Sigmoid colon (tissue), 7 donors: Measurements from ENCODE around the gene GGACT. TPM values are rescaled to one million over a fixed set of nuclear protein-coding genes. Genes with fewer than 3 reads are reported as not detected.

Source experiments
- DNase-seq: peaks from one replicate; pipeline ENCODE4 v3.0.0-alpha.2; 2019
- H3K27ac ChIP-seq, 4 donors: fragments of 200-600 bp; sonication (generic); one replicate each; pipeline ENCODE4 v1.5.1; 2016 to 2019; ENCODE audit warnings: mild to moderate bottlenecking in 1 of 4
- H3K27me3 ChIP-seq, 3 donors: fragments of 200-600 bp; sonication (generic); one replicate each; pipeline ENCODE4 v1.5.1; 2019; ENCODE audit warnings: mild to moderate bottlenecking in 1 of 3
- H3K36me3 ChIP-seq, 4 donors: fragments of 200-600 bp; sonication (generic); one replicate each; pipeline ENCODE4 v1.5.1; 2016 to 2019
- H3K4me1 ChIP-seq, 4 donors: fragments of 200-600 bp; sonication (generic); one replicate each; pipeline ENCODE4 v1.5.1; 2017 to 2019
- H3K4me3 ChIP-seq, 4 donors: fragments of 200-600 bp; sonication (generic); one replicate each; pipeline ENCODE4 v1.5.1; 2017 to 2019; ENCODE audit warnings: mild to moderate bottlenecking in 2 of 4, moderate library complexity in 1 of 4
- H3K9me3 ChIP-seq, 4 donors: fragments of 200-600 bp in 3 of 4; sonication (generic) in 3 of 4; one replicate each; pipeline versions ENCODE4 v1.5.1 to v1.6.1; 2013 to 2019
- CTCF ChIP-seq, 4 experiments: fragments of 450-650 bp in 3 of 4; fragments of 200-600 bp in 1 of 4; IDR thresholded peaks; one replicate each; pipeline ENCODE4 v1.5.1; 2016 to 2019; ENCODE audit warnings: antibody characterized with exemption in 4 of 4, mild to moderate bottlenecking in 3 of 4, moderate library complexity in 2 of 4
- EP300 ChIP-seq, 4 donors: sonication (generic); formaldehyde crosslinking; IDR thresholded peaks; one replicate each; pipeline ENCODE4 v1.6.1; 2017; ENCODE audit warnings: antibody characterized with exemption in 4 of 4
- POLR2A ChIP-seq, 2 donors: fragments of 450-650 bp; IDR thresholded peaks; one replicate each; pipeline ENCODE4 v1.6.1; 2016; ENCODE audit warnings: antibody characterized with exemption in 2 of 2, mild to moderate bottlenecking in 2 of 2, moderate library complexity in 2 of 2
- POLR2AphosphoS5 ChIP-seq, 4 donors: sonication (generic); formaldehyde crosslinking; IDR thresholded peaks; one replicate each; pipeline ENCODE4 v1.6.1; 2017; ENCODE audit warnings: antibody characterized with exemption in 4 of 4
- WGBS, 2 donors: extraction: QIAGEN DNeasy Blood & Tissue Kit; methylation state at CpG; one replicate each; pipeline ENCODE4 v1.1.7; 2013; 5-methylcytosine and 5-hydroxymethylcytosine counted together
- intact Hi-C: fragments of 100-400 bp; cut with DNase I; formaldehyde crosslinking; loops from one replicate; pipeline ENCODE4 v1.15.1; 2023
- polyA plus RNA-seq, 3 donors: library from polyadenylated mRNA; stranded (reverse); fragments of 200-250 nt; gene quantifications; one replicate each; pipeline ENCODE4 v1.2.3, GENCODE V29; 2013
- total RNA-seq, 4 donors: library from RNA; depleted of rRNA; stranded (reverse); fragments of >200 nt; gene quantifications; one replicate each; pipeline ENCODE4 v1.1.0, GENCODE V29; 2016
- donor health status: healthy with polysubstance abuse.
- donor health status: Bipolar disorder and iron deficiency.
- donor health status: healthy.

Gene GGACT
- total and polyA plus RNA-seq, 7 donors, result 0.99 to 3.0 (median 2.2) TPM

- no peaks in the 10 kb centered on the region for H3K9me3 ChIP-seq
- no peaks in the 10 kb centered on the region for H3K27me3 ChIP-seq
- intact Hi-C loops, result no loop called here
- 94 to 95% methylated on average over 11 of the region's 11 CpGs for WGBS, 2 donors
- H3K4me3 ChIP-seq, result no peak overlapping the region
- no peaks in the 10 kb centered on the region for H3K36me3 ChIP-seq
- no peak for DNase-seq
- no peak overlapping the region for H3K27ac ChIP-seq
- H3K4me1 ChIP-seq, result peaks cover 0 to 9% (median 0%) of the 10 kb centered on the region in 4 donors
- TF ChIP-seq EP300 (IDR thresholded peaks at IDR 0.05), result no peak
- TF ChIP-seq CTCF (IDR thresholded peaks at IDR 0.05), result no peak
- TF ChIP-seq POLR2A (IDR thresholded peaks at IDR 0.05), result no peak
- no peak for TF ChIP-seq POLR2AphosphoS5 (IDR thresholded peaks at IDR 0.05)
Measured at GRCh38 chr13:100510208-100510957, 78.2 kb downstream of the GGACT start.

GRCh38 chr13:100508996-100509395, 79.6 kb downstream of the GGACT start:
- intact Hi-C loops, result no loop called here
- Histone ChIP-seq H3K4me3 (no peak overlapping the region), H3K27ac (no peak overlapping the region), H3K4me1 (peaks cover 0 to 2% (median 0%) of the 10 kb centered on the region in 4 donors), H3K9me3 (no peaks in the 10 kb centered on the region), H3K36me3 (no peaks in the 10 kb centered on the region), H3K27me3 (no peaks in the 10 kb centered on the region)
- DNase-seq, result no peak
- WGBS, 2 donors, result 94% methylated on average over 8 of the region's 8 CpGs
- TF ChIP-seq POLR2A (IDR thresholded peaks at IDR 0.05) (no peak), EP300 (IDR thresholded peaks at IDR 0.05) (no peak), POLR2AphosphoS5 (IDR thresholded peaks at IDR 0.05) (no peak), CTCF (IDR thresholded peaks at IDR 0.05) (no peak)

- no peaks in the 10 kb centered on the region for H3K36me3 ChIP-seq
- H3K27ac ChIP-seq, result no peak overlapping the region
- no peak for TF ChIP-seq POLR2A (IDR thresholded peaks at IDR 0.05)
- TF ChIP-seq POLR2AphosphoS5 (IDR thresholded peaks at IDR 0.05), result no peak
- no peaks in the 10 kb centered on the region for H3K27me3 ChIP-seq
- intact Hi-C loops, result no loop called here
- no peak overlapping the region for H3K4me3 ChIP-seq
- H3K4me1 ChIP-seq, result no peaks in the 10 kb centered on the region
- H3K9me3 ChIP-seq, result no peaks in the 10 kb centered on the region
- DNase-seq, result no peak
- 95 to 96% methylated on average over 6 of the region's 6 CpGs for WGBS, 2 donors
Measured at GRCh38 chr13:100508455-100508854, 80.1 kb downstream of the GGACT start.

- TF ChIP-seq CTCF (IDR thresholded peaks at IDR 0.05) (no peak), EP300 (IDR thresholded peaks at IDR 0.05) (no peak), POLR2AphosphoS5 (IDR thresholded peaks at IDR 0.05) (no peak), POLR2A (IDR thresholded peaks at IDR 0.05) (no peak)
- no peak overlapping the region for H3K4me3 ChIP-seq
- intact Hi-C loops, result no loop called here
- DNase-seq, result no peak
- WGBS, 2 donors, result 49 to 60% methylated on average over 9 of the region's 9 CpGs
- H3K27ac ChIP-seq, result no peak overlapping the region
- no peaks in the 10 kb centered on the region for H3K27me3 ChIP-seq
- no peaks in the 10 kb centered on the region for H3K4me1 ChIP-seq
- no peaks in the 10 kb centered on the region for H3K9me3 ChIP-seq
- no peaks in the 10 kb centered on the region for H3K36me3 ChIP-seq
Measured at GRCh38 chr13:100506600-100507422, 81.8 kb downstream of the GGACT start.

GRCh38 chr13:100506154-100506553, 82.4 kb downstream of the GGACT start:
- no peak overlapping the region for H3K4me3 ChIP-seq
- no peak overlapping the region for H3K27ac ChIP-seq
- no peak for DNase-seq
- H3K4me1 ChIP-seq, result no peaks in the 10 kb centered on the region
- TF ChIP-seq POLR2AphosphoS5 (IDR thresholded peaks at IDR 0.05) (no peak), POLR2A (IDR thresholded peaks at IDR 0.05) (no peak)
- no peaks in the 10 kb centered on the region for H3K36me3 ChIP-seq
- intact Hi-C loops, result no loop called here
- WGBS, 2 donors, result 84 to 89% methylated on average over 15 of the region's 15 CpGs
- no peaks in the 10 kb centered on the region for H3K27me3 ChIP-seq
- H3K9me3 ChIP-seq, result no peaks in the 10 kb centered on the region
